GM18498 (cell line): ENCODE measurements around the gene F7.

Source experiments
- ATAC-seq: cut with Tn5 transposase; IDR thresholded peaks from one replicate; pipeline ENCODE4 v1.9.1; 2021; ENCODE audit warnings: mild to moderate bottlenecking, moderate library complexity; ENCODE audit not compliant: unreplicated experiment

The F7 gene

GRCh38 chr13:113166681-113167080 lies 61.1 kb downstream of the F7 start:
- no peak for ATAC-seq

GRCh38 chr13:113167155-113167554 lies 61.6 kb downstream of the F7 start:
- no peak for ATAC-seq

- no peak for ATAC-seq
Measured at GRCh38 chr13:113167575-113167974, 62.0 kb downstream of the F7 start.

GRCh38 chr13:113168211-113168610 lies 62.6 kb downstream of the F7 start:
- no peak for ATAC-seq

- ATAC-seq = no peak
Measured at GRCh38 chr13:113169277-113170272, 64.0 kb downstream of the F7 start.
